CD4-positive, alpha-beta T cell treated with Interferon alpha-2 for 1 hour (primary cell): ENCODE measurements around the gene DOCK2.

Experiments used
- DNase-seq, 2 donors: peaks; one replicate each; pipeline ENCODE4 v3.0.0-alpha.2; 2020 to 2022

Gene DOCK2

GRCh38 chr5:170109059-170110031 is 472.3 kb downstream of the DOCK2 start:
- no peak for DNase-seq

GRCh38 chr5:170110403-170111087 is 473.5 kb downstream of the DOCK2 start:
- DNase-seq, result no peak

DNA sequence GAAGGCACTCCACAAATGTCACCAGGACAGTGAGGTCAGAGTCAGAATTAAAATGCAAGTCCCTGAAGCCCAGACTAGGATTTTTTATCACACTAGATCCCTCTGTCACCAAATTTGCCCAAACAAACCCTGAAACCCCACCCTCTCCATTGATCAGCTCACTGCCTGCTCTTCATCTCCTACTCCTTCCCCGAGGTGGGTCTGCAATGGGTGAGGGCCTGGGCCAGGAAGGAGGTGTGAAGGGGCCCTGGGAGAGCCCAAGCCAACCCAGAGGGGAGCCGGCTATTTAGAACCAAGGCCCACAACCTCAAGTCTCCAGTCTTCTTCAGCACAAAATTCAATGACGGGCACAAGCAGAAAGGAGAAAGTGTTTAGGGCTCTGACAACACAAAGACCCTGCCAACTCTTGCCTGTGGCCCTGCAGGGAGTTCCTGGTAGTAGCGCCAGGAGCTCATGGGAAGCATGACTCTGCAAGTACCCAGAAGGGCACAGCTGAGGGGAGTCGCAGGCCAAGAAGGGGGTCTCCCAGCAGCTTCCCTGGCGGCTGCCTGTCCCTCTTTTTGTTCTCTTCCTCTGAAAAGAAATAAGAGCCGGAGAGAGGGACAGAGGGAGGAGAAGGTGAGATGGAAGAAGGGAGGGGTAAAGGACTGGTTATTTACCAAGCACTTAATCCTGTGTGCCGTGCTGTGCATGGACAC is 474.2 kb downstream of the DOCK2 start:
- no peak for DNase-seq

- DNase-seq, result no peak
These were observed 475.9 kb downstream of the DOCK2 start for GRCh38 chr5:170112876-170113521.

- no peak for DNase-seq
These were observed 476.4 kb downstream of the DOCK2 start for GRCh38 chr5:170113522-170113900.

DNA sequence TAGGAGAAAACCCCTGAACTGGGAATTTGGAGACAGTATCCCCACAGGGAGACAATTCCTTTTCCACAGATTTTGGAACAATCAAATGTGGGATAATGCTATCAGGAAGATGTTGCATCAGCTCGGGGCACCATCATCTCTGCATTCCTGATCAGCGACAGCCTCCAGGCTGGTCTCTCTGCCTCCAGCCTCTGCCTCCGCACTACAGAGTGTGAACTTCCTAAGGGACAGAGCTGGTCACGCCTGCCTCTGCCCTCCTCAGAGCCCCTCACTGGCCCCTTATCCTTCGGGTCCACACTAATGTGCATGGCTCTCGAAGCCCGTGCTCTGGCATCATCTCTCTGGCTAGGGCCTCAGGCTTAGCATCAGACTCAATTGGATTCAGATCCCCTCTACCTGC is 477.2 kb downstream of the DOCK2 start:
- DNase-seq, result no peak

GRCh38 chr5:170115925-170116324 is 478.9 kb downstream of the DOCK2 start:
- no peak for DNase-seq

GRCh38 chr5:170117736-170118135 is 480.7 kb downstream of the DOCK2 start:
- DNase-seq, result no peak

- no peak for DNase-seq
These were observed 483.5 kb downstream of the DOCK2 start for GRCh38 chr5:170120576-170120975.

DNA sequence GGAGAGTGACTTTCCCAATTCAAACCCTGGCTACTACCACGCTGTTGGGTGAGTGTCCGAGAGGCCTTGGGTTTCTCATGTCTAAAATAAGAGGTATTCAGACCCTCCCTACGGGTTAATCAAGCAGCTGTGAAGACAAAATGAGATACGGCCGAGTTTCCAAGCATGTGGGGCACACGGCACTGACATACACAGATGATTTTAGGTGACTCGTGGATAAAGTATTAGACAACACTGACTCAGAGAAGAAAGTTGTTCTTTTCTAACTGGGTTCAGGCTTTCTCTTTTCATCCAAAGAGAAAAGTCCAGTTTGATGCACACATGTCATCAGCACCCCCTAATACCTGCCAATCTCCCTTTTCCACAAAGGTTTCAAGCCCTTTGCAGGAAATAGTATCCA is 484.2 kb downstream of the DOCK2 start:
- no peak for DNase-seq

GRCh38 chr5:170126061-170126460 is 489.0 kb downstream of the DOCK2 start:
- no peak for DNase-seq

GRCh38 chr5:170126626-170127025 is 489.6 kb downstream of the DOCK2 start:
- DNase-seq, result no peak

DNA sequence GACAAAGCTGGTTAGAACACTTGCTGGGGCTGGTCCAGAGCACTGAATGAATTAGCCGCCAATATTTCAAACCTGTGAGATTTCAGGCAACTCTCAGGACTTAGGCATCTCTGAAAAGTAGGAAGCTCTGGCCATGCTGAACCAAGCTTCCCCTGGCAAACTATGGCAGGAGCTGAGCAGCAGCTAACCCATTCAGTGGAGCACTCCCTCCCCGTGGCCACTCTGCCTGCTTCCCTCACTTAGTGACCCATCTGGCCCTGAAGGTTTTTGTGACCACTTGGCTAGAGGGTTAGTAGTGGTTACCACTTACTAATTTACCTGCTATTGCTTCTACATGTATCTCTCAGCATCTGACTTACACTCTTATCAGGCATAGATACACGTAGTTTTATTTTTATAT is 494.2 kb downstream of the DOCK2 start:
- DNase-seq, result no peak

DNA sequence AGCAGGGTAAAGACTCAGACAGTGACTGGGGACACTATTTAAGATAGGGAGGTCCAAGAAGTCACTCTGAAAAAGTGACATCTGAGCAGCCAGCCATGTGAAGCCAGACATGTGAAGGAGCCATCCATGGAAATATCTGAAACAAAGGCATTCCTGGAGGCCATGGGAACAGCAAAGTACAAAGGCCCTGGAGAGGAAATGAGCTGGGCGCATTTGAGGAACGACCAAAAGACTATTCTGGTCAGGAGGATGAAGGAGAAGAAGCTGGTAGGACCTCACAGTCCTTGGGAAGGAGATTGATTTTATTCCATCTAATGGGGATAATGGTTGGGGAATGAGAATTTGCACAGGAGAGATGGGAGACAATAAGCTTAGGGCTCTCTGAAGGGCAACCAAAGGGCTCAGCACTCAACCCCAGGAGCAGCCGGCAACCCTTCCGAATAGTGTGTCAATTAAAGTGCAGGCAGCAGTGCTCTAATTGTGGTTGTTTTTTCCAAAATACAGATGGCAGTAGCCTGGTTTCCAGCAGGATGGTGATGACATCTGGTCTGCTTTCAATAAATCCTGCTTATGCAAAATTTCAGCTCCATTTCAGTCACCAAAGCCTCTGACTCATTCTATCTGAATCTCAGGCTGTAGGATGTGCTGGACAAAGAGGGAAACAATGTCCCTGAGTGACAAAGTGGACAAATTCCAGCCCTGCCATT is 495.3 kb downstream of the DOCK2 start:
- no peak for DNase-seq
